Lower leg skin (tissue), 3 donors: ENCODE data around the gene OBP2A.

Source experiments
- POLR2A ChIP-seq, 2 donors: fragments of 450-650 bp; IDR thresholded peaks; one replicate each; pipeline ENCODE4 v1.6.1; 2016 to 2017; ENCODE audit warnings: antibody characterized with exemption in 2 of 2, mild to moderate bottlenecking in 1 of 2, moderate library complexity in 1 of 2
- TF ChIP-seq, protein P1 (sequence below), 3 donors: fragments of 450-650 bp; IDR thresholded peaks; one replicate each; pipeline ENCODE4 v1.5.1; 2016; ENCODE audit warnings: antibody characterized with exemption in 3 of 3, mild to moderate bottlenecking in 3 of 3, moderate library complexity in 2 of 3

DNA sequence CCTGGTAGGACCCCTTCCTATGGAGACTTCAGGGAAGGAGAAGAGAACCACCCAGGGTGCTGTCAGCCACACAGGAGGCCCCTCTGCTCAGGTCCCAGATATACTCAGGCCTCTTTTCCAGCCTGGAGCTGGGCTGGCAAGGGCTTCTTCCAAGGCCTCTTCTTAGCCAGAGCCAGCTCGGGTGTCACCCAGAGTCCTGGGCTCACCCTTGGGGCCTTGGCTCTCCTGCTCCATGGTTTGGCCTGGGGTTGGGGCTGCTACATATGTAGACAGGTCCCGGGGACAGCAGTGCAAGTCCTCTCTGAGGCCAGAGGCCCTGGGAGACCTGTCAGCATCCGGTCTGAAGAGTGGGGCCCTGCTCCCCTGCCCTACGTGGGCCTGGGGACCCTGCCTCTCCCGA lies 38.4 kb downstream of the OBP2A start:
- TF ChIP-seq, protein P1, sequence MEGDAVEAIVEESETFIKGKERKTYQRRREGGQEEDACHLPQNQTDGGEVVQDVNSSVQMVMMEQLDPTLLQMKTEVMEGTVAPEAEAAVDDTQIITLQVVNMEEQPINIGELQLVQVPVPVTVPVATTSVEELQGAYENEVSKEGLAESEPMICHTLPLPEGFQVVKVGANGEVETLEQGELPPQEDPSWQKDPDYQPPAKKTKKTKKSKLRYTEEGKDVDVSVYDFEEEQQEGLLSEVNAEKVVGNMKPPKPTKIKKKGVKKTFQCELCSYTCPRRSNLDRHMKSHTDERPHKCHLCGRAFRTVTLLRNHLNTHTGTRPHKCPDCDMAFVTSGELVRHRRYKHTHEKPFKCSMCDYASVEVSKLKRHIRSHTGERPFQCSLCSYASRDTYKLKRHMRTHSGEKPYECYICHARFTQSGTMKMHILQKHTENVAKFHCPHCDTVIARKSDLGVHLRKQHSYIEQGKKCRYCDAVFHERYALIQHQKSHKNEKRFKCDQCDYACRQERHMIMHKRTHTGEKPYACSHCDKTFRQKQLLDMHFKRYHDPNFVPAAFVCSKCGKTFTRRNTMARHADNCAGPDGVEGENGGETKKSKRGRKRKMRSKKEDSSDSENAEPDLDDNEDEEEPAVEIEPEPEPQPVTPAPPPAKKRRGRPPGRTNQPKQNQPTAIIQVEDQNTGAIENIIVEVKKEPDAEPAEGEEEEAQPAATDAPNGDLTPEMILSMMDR (IDR thresholded peaks at IDR 0.05): no peak
- no peak for TF ChIP-seq POLR2A (IDR thresholded peaks at IDR 0.05)
